Measurements from ENCODE around the gene AP3S1.

- TF ChIP-seq CTCF (IDR thresholded peaks at IDR 0.05), result no peak
- no peak for TF ChIP-seq EP300 (IDR thresholded peaks at IDR 0.05)
- no peak for TF ChIP-seq POLR2A (IDR thresholded peaks at IDR 0.05)
Observed at GRCh38 chr5:115930630-115931337, 89.0 kb downstream of the AP3S1 start.
